ENCODE measurements around the gene SUPT6H. TPM values are rescaled to one million over a fixed set of nuclear protein-coding genes. Genes with fewer than 3 reads are reported as not detected.

The SUPT6H gene
- total and polyA plus RNA-seq, 2 of the 4 experiments (the other 2 are of a cell fraction) = 41.4 to 44.8 TPM

GRCh38 chr17:28667870-28668269, 5.9 kb downstream of the SUPT6H start:
- WGBS, 2 experiments (ENCODE audit: extremely low coverage in 2 of 2, insufficient read length in 1 of 2) = 100% methylated on average over 1 of the region's 1 CpG; no CpG with 5 or more reads in 1 of the 2 experiments
- in situ Hi-C loops (cut with MboI; ENCODE audit: low sequenced_read_pairs) = no loop called here
- H3K23ac ChIP-seq (ENCODE audit: low read depth, low read length) = no peak overlapping the region

More at GRCh38 chr17:28667870-28668269, 5.9 kb downstream of the SUPT6H start:
- Histone ChIP-seq H4K20me1 (ENCODE audit: insufficient read depth, low read length) (peaks cover 56% of the 10 kb centered on the region), H4K91ac (ENCODE audit: insufficient read depth, low read depth, low read length) (no peak overlapping the region), H3K9ac (ENCODE audit: low read depth, low read length) (no peak overlapping the region), H3K27ac (ENCODE audit: insufficient read depth, low read length) (no peak overlapping the region), H2AK9ac (replicated peaks; ENCODE audit: low read depth, low read length, poor library complexity) (no peak overlapping the region), H3K4me1 (ENCODE audit: control insufficient read depth, insufficient read depth, low read length) (no peaks in the 10 kb centered on the region; the same call in 1 of the 2 replicates), H3K27me3 (ENCODE audit: control insufficient read depth, insufficient read depth, low read length) (no peaks in the 10 kb centered on the region), H2BK5ac (ENCODE audit: low read depth, low read length, poor library complexity, severe bottlenecking) (no peak overlapping the region), H3K4me2 (ENCODE audit: low read depth, low read length) (no peak overlapping the region), H2AK5ac (ENCODE audit: low read depth, low read length) (no peak overlapping the region), H2BK20ac (ENCODE audit: low read depth, low read length) (no peak overlapping the region), H3K36me3 (ENCODE audit: control insufficient read depth, insufficient read depth, low read length) (peaks cover 27% of the 10 kb centered on the region), H3K9me3 (ENCODE audit: control insufficient read depth, insufficient read depth, low read length) (no peaks in the 10 kb centered on the region), H3K9me1 (ENCODE audit: insufficient read depth, low read length) (peaks cover 9% of the 10 kb centered on the region), H2AFZ (replicated peaks; ENCODE audit: low read length, poor library complexity) (no peak overlapping the region), H4K5ac (ENCODE audit: low read depth, low read length) (no peak overlapping the region), H2BK120ac (ENCODE audit: low read depth, low read length) (no peak overlapping the region), H2BK15ac (ENCODE audit: low read depth, low read length) (no peak overlapping the region), H4K8ac (ENCODE audit: low read depth in 2 of 2, low read length in 2 of 2) (no peak overlapping the region), H3K18ac (ENCODE audit: low read depth, low read length) (no peak overlapping the region), H3K56ac (ENCODE audit: extremely low read depth, insufficient read depth, low read length) (no peak overlapping the region), H3K4me3 (ENCODE audit: insufficient read depth, low read depth, low read length) (no peak overlapping the region), H3K79me1 (ENCODE audit: low read depth in 1 of 2, low read length in 2 of 2) (peaks cover 22 to 69% of the 10 kb centered on the region in 2 experiments), H3K4ac (ENCODE audit: low read depth, low read length) (no peak overlapping the region), H3K14ac (replicated peaks; ENCODE audit: low read depth, low read length) (no peak overlapping the region)
- dilution Hi-C loops (cut with HindIII; ENCODE audit: low sequenced_read_pairs, unreplicated experiment) = no loop called here
- ATAC-seq (ENCODE audit: low read depth) = peak; percentile 35; the same call in 1 of the 2 replicates
- CTCF ChIA-PET = interaction anchor here (1.2 to 1.3 kb wide), 2 partner anchors 8 to 52 kb away, joined by 3 to 4 read pairs; partner anchors contain the start of gene RPL23A
- DNase-seq = no peak
- no TSS peak for BruUV-seq (replicated peaks)
- TF ChIP-seq USF2 (IDR thresholded peaks at IDR 0.05; ENCODE audit: low read depth, low read length) (no peak), ELK1 (IDR thresholded peaks at IDR 0.05; ENCODE audit: borderline replicate concordance, low read depth, low read length) (no peak), RAD21 (IDR thresholded peaks at IDR 0.05; ENCODE audit: low read length) (no peak), NFE2L2 (IDR thresholded peaks at IDR 0.05; ENCODE audit: low read depth, low read length) (no peak), POLR2A (IDR thresholded peaks at IDR 0.05; ENCODE audit: low read depth, low read length) (no peak), RCOR1 (IDR thresholded peaks at IDR 0.05; ENCODE audit: insufficient replicate concordance, low read length) (no peak)
- intact Hi-C loops (cut with micrococcal nuclease) = no loop called here
- POLR2A ChIA-PET (ENCODE audit: unreplicated experiment) = no interaction called here

All from IMR-90 (cell line).